Activated CD4-positive, alpha-beta T cell treated with anti-CD3 and anti-CD28 coated beads, Interleukin-2, amount 10 ng/mL, durations not matched to agents 7 days and 5 days (primary cell): ENCODE results near the gene LMLN. TPM values are rescaled to one million over a fixed set of nuclear protein-coding genes. Genes with fewer than 3 reads are reported as not detected.
A peak's percentile ranks its signal among the peaks of the same experiment; 100 is the strongest.
"Not testable (repeated sequence)": the region's sequence is repeated elsewhere in the genome, so short reads cannot be mapped to it uniquely, and the experiment has no call there.

Experiments
- CTCF ChIA-PET: fragments of 350-600 bp; sonication (Branson Sonifier 250); formaldehyde crosslinking; loops from one replicate; lab custom pipeline; 2021; ENCODE audit warnings: antibody characterized with exemption; lab: Charles Lee
- POLR2A ChIA-PET: fragments of 350-600 bp; sonication (Branson Sonifier 250); formaldehyde crosslinking; loops from one replicate; lab custom pipeline; 2021; ENCODE audit warnings: antibody characterized with exemption; lab: Charles Lee
- DNase-seq: peaks from one replicate; pipeline ENCODE4 v3.0.0-alpha.2; 2020
- H3K27ac Mint-ChIP-seq: one replicate; pipeline ENCODE4 v1.8.0; 2021; ENCODE audit warnings: mild to moderate bottlenecking, moderate library complexity, mixed read lengths
- H3K27me3 Mint-ChIP-seq: one replicate; pipeline ENCODE4 v1.8.0; 2021; ENCODE audit warnings: mixed read lengths
- H3K36me3 Mint-ChIP-seq: one replicate; pipeline ENCODE4 v1.8.0; 2021; ENCODE audit warnings: low read depth, mixed read lengths
- H3K4me1 Mint-ChIP-seq: one replicate; pipeline ENCODE4 v1.8.0; 2021; ENCODE audit warnings: mixed read lengths
- H3K4me3 Mint-ChIP-seq: one replicate; pipeline ENCODE4 v1.8.0; 2021; ENCODE audit warnings: mild to moderate bottlenecking, moderate library complexity, mixed read lengths
- H3K9me3 Mint-ChIP-seq: one replicate; pipeline ENCODE4 v1.8.0; 2021; ENCODE audit warnings: mixed read lengths
- total RNA-seq, 2 experiments: library from RNA; stranded (reverse); gene quantifications; one replicate each; pipeline ENCODE4 v1.2.3, GENCODE V29; 2021

LMLN gene
- total RNA-seq, 2 experiments from 2014 or later = 2.7 to 3.1 TPM

DNA sequence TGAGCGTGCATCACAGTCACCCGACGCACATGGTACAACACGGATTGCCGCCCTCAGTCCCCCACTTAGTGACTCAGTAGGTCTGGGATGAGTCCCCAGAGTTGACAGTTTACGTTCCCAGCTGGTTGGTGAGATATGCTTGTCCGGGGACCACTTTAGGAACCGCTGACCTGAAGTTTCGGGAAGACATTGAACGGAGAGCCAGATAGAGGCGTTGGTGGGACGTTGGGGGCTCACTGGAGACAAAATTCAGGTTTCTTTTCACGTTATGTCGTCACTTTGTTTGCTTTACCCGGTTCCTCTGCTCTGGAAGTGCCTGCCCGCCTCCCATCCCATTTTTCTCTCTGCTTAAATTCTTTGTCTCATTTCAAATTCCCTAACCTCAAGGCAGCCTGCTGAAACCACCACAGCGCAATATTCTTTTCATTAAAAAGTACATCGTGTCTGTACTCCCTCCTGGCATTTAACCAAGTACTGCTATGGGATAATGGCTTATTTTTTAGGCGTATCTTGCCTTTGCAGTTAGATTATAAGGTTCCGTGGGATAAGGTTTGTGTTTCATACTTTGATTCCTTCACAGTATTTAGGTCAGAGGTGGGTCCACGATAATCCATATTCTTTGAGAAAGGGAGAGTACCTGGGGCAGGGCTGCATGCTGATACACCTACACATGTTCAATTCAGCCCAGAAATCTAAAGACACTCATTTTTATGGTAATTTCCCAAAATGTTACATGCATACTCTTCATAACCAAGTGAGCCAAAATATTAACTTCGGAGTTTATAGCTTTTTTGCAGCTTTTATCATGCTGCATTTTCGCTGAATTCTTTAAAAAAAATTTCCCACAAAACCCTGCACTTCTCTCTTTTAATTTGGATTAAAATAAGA is 921 bp downstream of the LMLN start:
- no peak for DNase-seq
- POLR2A ChIA-PET = no interaction called here
- Mint-ChIP-seq H3K4me1 (peaks cover 53% of the 10 kb centered on the region), H3K27ac (peak overlapping the region; percentile 89), H3K27me3 (no peaks in the 10 kb centered on the region), H3K36me3 (peaks cover 22% of the 10 kb centered on the region), H3K9me3 (no peaks in the 10 kb centered on the region), H3K4me3 (peak overlapping the region; percentile 87)
- CTCF ChIA-PET = interaction anchor here (1.1 kb wide), 1 partner anchor 38 kb away, joined by 3 read pairs; no protein-coding TSS in a partner anchor

GRCh38 chr3:197961582-197961945 is 1.5 kb downstream of the LMLN start:
- peak overlapping the region; percentile 87 for H3K4me3 Mint-ChIP-seq
- H3K36me3 Mint-ChIP-seq = peaks cover 18% of the 10 kb centered on the region
- DNase-seq = no peak
- ChIA-PET CTCF (interaction anchor here (0.6 to 1.1 kb wide), 2 partner anchors 38 to 73 kb away, joined by 3 to 9 read pairs; no protein-coding TSS in a partner anchor), POLR2A (interaction anchor here (0.6 kb wide), 1 partner anchor 18 kb away, joined by 3 read pairs; no protein-coding TSS in a partner anchor)
- H3K4me1 Mint-ChIP-seq = peaks cover 53% of the 10 kb centered on the region
- H3K27ac Mint-ChIP-seq = peak overlapping the region; percentile 79
- H3K9me3 Mint-ChIP-seq = no peaks in the 10 kb centered on the region
- H3K27me3 Mint-ChIP-seq = no peaks in the 10 kb centered on the region

DNA sequence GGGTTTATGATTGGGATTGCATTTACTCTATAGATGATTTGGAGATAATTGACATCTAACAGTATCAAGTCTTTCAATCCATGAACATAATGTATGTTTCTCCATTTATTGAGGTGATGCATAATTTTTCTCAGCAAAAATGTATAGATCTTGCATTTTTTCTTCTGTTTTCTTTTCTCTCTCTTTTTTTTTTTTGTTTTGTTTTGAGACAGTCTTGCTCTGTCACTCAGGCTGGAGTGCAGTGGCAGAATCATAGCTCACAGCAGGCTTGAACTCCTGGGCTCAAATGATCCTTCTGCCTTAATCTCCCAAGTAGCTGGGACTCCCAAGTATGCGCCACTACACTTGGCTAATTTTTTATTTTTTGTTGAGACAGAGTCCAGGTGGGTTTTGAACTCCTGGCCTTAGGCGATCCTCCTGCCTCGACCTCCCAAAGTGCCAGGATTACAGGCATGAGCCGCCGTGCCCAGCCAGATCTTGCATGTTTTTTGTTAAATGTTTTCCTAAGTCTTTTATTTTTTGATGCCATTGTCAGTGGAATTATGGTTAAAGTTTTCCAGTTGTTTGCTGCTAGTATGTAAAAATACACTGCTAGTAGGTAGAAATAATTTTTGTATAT is 3.1 kb downstream of the LMLN start:
- CTCF ChIA-PET = interaction anchor here (0.7 kb wide), 1 partner anchor 34 kb away, joined by 4 read pairs; no protein-coding TSS in a partner anchor
- no peak for DNase-seq
- H3K36me3 Mint-ChIP-seq = peaks cover 12% of the 10 kb centered on the region
- H3K9me3 Mint-ChIP-seq = peaks cover 10% of the 10 kb centered on the region
- POLR2A ChIA-PET = no interaction called here
- peaks cover 42% of the 10 kb centered on the region for H3K4me1 Mint-ChIP-seq
- no peak overlapping the region for H3K27ac Mint-ChIP-seq
- no peaks in the 10 kb centered on the region for H3K27me3 Mint-ChIP-seq
- H3K4me3 Mint-ChIP-seq = no peak overlapping the region

GRCh38 chr3:197967337-197967989 is 7.4 kb downstream of the LMLN start:
- POLR2A ChIA-PET, H3K27me3 Mint-ChIP-seq, H3K4me1 Mint-ChIP-seq, DNase-seq, H3K4me3 Mint-ChIP-seq, H3K27ac Mint-ChIP-seq, CTCF ChIA-PET, H3K36me3 Mint-ChIP-seq, H3K9me3 Mint-ChIP-seq: not testable (repeated sequence)

GRCh38 chr3:197970588-197970987 is 10.6 kb downstream of the LMLN start:
- Mint-ChIP-seq H3K27me3 (peaks cover 3% of the 10 kb centered on the region), H3K27ac (no peak overlapping the region), H3K4me1 (no peaks in the 10 kb centered on the region), H3K4me3 (no peak overlapping the region), H3K9me3 (peaks cover 13% of the 10 kb centered on the region), H3K36me3 (peaks cover 4% of the 10 kb centered on the region)
- POLR2A ChIA-PET = no interaction called here
- CTCF ChIA-PET = no interaction called here
- DNase-seq = no peak

GRCh38 chr3:197974016-197974415 is 14.0 kb downstream of the LMLN start:
- ChIA-PET POLR2A (no interaction called here), CTCF (no interaction called here)
- H3K27ac Mint-ChIP-seq = no peak overlapping the region
- H3K9me3 Mint-ChIP-seq = peaks cover 3% of the 10 kb centered on the region
- DNase-seq = no peak
- no peaks in the 10 kb centered on the region for H3K4me1 Mint-ChIP-seq
- no peaks in the 10 kb centered on the region for H3K36me3 Mint-ChIP-seq
- no peak overlapping the region for H3K4me3 Mint-ChIP-seq
- H3K27me3 Mint-ChIP-seq = no peaks in the 10 kb centered on the region

DNA sequence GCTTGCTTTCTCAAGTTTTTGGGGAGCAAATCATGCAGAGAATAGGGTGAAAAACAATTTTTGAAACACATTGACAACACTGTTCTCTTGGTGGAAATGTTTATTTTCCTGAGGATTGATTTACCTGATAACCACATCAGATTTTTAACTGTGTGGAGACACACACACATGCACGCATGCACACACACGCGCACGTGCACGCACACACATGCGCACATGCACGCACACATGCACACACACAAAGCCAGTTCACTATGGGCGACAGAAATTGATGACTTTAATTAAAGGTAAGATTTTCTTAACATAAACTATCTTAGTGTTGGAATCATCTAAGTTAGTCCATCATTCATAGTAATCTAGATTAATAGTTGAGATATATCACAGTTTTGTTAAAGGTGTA is 15.3 kb downstream of the LMLN start:
- Mint-ChIP-seq H3K4me1 (no peaks in the 10 kb centered on the region), H3K27ac (no peak overlapping the region), H3K27me3 (no peaks in the 10 kb centered on the region), H3K4me3 (no peak overlapping the region), H3K9me3 (peaks cover 3% of the 10 kb centered on the region), H3K36me3 (no peaks in the 10 kb centered on the region)
- DNase-seq = no peak
- CTCF ChIA-PET = no interaction called here
- POLR2A ChIA-PET = no interaction called here

GRCh38 chr3:197983076-197983475 is 23.1 kb downstream of the LMLN start:
- Mint-ChIP-seq H3K36me3 (no peaks in the 10 kb centered on the region), H3K4me3 (no peak overlapping the region), H3K27ac (no peak overlapping the region), H3K27me3 (no peaks in the 10 kb centered on the region), H3K4me1 (peaks cover 14% of the 10 kb centered on the region), H3K9me3 (no peaks in the 10 kb centered on the region)
- no peak for DNase-seq
- POLR2A ChIA-PET = no interaction called here
- CTCF ChIA-PET = no interaction called here

- DNase-seq = no peak
- Mint-ChIP-seq H3K9me3 (no peaks in the 10 kb centered on the region), H3K36me3 (no peaks in the 10 kb centered on the region), H3K4me3 (no peak overlapping the region), H3K4me1 (no peaks in the 10 kb centered on the region), H3K27ac (no peak overlapping the region), H3K27me3 (no peaks in the 10 kb centered on the region)
- ChIA-PET CTCF (no interaction called here), POLR2A (no interaction called here)
Observed at GRCh38 chr3:197989651-197990050, 29.6 kb downstream of the LMLN start.

DNA sequence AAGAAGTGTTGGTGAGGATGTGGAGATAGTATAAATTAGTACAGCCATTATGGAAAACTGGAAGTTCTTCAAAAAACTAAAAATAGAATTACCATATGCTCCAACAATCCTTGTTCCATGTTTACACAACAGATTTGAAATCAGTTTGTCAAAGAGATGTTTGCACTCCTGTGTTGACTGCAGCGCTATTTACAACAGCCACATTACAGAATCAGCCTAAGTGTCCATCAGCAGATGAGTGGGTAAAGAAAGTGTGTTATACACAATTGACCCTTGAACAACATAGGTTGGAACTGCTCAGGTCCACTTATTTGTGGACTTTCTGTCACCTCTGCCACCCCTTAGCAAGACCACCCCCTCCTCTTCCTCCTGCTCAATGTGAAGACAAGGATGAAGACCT is 34.7 kb downstream of the LMLN start:
- Mint-ChIP-seq H3K27ac (no peak overlapping the region), H3K9me3 (no peaks in the 10 kb centered on the region), H3K4me1 (no peaks in the 10 kb centered on the region), H3K27me3 (no peaks in the 10 kb centered on the region), H3K36me3 (no peaks in the 10 kb centered on the region), H3K4me3 (no peak overlapping the region)
- ChIA-PET POLR2A (no interaction called here), CTCF (no interaction called here)
- no peak for DNase-seq

DNA sequence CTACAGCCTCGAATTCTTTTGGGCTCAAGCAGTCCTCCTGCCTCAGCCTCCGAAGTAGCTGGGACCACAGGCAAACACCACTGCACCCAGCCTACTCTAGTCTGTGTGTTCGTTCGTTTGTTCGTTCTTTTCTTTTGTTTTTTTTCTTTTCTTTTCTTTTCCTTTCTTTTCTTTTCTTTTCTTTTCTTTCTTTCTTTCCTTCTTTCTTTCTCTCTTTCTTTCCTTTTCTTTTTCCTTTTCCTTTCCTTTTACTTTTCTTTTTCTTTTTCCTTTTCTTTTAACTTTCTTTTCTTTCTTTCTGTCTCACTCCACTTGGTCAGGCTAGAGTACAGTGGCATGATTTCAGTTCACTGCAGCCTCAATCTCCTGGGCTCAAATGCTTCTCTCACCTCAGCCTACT is 36.8 kb downstream of the LMLN start:
- CTCF ChIA-PET = interaction anchor here (0.9 to 2.0 kb wide), 2 partner anchors 38 to 90 kb away, joined by 3 to 6 read pairs; a partner anchor contains a TSS
- H3K36me3 Mint-ChIP-seq = no peaks in the 10 kb centered on the region
- POLR2A ChIA-PET = no interaction called here
- H3K9me3 Mint-ChIP-seq = no peaks in the 10 kb centered on the region
- no peak for DNase-seq
- H3K4me1 Mint-ChIP-seq = no peaks in the 10 kb centered on the region
- H3K27ac Mint-ChIP-seq = no peak overlapping the region
- no peaks in the 10 kb centered on the region for H3K27me3 Mint-ChIP-seq
- H3K4me3 Mint-ChIP-seq = no peak overlapping the region

- no peak for DNase-seq
- H3K9me3 Mint-ChIP-seq = no peaks in the 10 kb centered on the region
- H3K4me1 Mint-ChIP-seq = no peaks in the 10 kb centered on the region
- no peaks in the 10 kb centered on the region for H3K36me3 Mint-ChIP-seq
- CTCF ChIA-PET = interaction anchor here (0.7 kb wide), 1 partner anchor 152 kb away, joined by 3 read pairs; no protein-coding TSS in a partner anchor
- H3K27ac Mint-ChIP-seq = no peak overlapping the region
- POLR2A ChIA-PET = no interaction called here
- H3K27me3 Mint-ChIP-seq = no peaks in the 10 kb centered on the region
- H3K4me3 Mint-ChIP-seq = no peak overlapping the region
Observed at GRCh38 chr3:197997936-197998335, 37.9 kb downstream of the LMLN start.

DNA sequence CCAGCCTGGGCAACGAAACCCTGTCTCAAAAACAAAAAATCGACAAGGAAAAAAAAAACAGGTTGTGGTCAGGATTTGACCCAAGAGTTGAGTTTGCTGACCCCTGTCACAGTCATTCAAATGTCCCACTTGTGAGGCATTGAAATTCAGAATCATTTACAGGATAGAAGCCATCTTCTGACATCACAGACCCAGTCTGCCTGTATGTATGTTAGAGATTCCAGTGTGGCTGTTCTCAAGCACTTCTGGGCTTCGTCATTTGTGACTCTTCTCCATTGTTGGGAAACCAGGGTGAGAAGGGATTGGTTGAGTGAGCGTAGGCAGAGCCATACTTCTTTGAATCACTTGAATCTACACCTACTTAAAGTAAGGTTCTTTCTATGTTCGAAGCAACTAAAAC is 57.1 kb downstream of the LMLN start:
- ChIA-PET CTCF (no interaction called here), POLR2A (no interaction called here)
- DNase-seq = no peak
- Mint-ChIP-seq H3K27ac (no peak overlapping the region), H3K36me3 (no peaks in the 10 kb centered on the region), H3K9me3 (no peaks in the 10 kb centered on the region), H3K4me1 (no peaks in the 10 kb centered on the region), H3K4me3 (no peak overlapping the region), H3K27me3 (no peaks in the 10 kb centered on the region)
